NCI-H2196 treated with DMSO at 0.1 percent for 48 hours (cell line): Measurements from ENCODE around the gene CTSD.
"Not testable (repeated sequence)": the region's sequence is repeated elsewhere in the genome, so short reads cannot be mapped to it uniquely, and the experiment has no call there.

Experiments
- DNase-seq: peaks from one replicate; lab custom pipeline; 2025; ENCODE audit not compliant: unreplicated experiment; lab: John Stamatoyannopoulos, UW

Gene CTSD

DNA sequence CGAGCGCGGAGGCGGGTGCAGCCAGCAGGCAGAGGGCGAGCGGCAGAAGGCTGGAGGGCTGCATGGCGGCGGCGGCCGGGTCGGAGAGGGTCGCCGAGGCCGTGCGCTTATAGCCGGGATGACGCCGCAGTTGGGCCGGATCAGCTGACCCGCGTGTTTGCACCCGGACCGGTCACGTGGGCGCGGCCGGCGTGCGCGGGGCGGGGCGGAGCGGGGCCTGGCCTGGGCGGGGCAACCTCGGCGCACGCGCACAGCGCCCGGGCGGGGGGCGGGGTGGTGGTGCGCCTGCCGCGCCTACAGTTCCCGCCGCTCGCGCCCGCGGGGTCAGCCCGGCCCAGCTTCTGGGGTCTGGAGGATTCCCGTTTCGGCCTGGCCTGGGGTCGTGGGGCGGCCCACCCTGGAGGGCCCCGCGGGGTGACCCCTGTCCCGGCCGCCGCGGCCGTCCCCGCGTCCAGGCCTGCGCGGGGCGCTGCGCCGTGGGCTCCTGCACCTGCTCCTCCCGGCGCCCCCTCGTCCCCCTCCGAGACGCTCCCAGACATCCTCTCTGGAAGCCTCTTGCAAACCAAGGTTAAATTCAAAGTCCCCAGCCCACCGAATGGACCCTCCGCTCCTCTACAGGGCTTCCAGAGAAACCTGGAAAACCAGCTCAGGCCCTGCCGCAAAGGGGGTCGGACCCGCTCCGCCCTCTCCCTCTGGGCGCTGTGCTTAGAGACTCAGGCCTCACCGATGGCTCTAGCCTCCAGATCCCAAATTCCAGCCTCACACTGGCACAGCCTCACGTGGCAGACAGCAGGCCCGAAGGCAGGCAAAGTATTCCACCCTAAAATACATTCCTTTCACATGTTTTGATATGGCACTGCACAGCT, at the start of gene CTSD:
TSS of gene CTSD (minus strand) at position 132 of the 866 bp plus-strand sequence. CDS start at position 64, 68 bp downstream.
- DNase-seq, result peak; percentile 63

DNA sequence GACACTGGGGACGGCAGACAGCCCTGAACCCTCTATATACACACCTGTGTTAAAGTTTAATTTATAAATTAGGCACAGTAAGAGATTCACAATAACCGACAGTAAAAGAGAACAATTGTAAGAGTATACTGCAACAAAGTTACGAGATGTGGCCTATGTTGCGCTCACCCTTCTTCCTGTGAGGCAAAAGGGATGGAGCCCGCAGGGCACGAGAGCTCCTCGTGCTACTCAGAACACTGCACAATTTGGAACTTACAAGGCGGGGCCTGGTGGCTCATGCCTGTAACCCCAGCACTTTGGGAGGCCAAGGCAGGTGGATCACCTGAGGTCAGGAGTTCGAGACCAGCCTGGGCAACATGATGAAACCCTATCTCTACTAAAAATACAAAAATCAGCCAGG, 49.6 kb upstream of the CTSD start:
- not testable (repeated sequence) for DNase-seq

DNA sequence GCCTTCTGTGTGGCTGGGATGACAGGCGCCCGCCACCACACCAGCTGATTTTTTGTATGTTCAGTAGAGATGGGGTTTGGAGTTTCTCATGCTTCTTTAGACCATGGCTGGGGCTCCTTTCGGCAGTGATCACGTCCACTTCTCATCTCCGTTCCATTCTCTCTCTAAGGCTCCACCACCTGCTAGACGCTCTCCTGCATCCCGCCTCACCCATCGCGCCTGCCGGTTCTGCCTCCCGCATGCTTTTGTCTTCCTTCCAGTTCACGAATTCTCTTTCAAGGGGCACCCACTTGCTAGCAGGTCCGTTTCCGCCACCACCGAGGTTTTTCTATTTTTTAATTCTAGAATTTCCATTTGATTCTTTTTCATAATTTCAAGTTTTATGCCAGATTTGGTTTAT, 49.1 kb upstream of the CTSD start:
- no peak for DNase-seq

DNA sequence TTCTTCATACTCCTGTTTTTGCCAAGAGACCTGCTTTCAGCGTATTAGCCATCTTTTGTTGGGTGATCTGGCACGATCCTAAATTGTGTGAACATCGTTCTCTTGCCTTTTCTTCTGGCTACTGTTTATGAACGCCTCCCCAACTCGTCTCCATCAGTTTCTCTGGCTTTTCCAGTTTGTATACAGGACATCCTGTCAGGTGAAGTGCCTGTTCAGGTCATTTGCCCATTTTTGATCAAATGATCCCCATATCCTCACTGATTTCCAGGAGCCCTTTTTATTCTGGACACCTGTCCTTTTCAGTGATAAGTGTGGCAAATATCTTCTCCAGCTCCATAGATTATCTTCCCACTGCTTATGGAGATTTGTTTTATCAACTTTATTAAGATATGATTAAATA, 48.5 kb upstream of the CTSD start:
- DNase-seq, result no peak

DNA sequence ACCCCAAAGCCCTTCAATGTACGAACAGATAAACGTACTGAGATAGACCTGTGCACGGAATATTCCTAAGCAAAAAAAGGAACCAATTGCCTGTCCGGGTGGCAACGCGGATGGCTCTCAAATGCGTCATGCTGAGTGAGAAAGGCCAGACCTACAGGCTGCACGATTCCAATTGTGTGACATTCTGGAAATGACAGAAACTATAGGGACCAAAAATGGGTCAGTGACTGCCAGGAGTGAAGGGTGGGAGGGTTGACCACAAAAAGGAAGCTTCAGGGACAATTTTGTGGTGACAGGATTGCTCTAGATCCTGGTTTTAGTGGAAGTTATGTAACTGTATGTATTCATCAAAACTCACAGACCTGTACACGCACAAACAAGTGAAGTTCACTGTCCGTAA, 47.0 kb upstream of the CTSD start:
- DNase-seq, result no peak

DNA sequence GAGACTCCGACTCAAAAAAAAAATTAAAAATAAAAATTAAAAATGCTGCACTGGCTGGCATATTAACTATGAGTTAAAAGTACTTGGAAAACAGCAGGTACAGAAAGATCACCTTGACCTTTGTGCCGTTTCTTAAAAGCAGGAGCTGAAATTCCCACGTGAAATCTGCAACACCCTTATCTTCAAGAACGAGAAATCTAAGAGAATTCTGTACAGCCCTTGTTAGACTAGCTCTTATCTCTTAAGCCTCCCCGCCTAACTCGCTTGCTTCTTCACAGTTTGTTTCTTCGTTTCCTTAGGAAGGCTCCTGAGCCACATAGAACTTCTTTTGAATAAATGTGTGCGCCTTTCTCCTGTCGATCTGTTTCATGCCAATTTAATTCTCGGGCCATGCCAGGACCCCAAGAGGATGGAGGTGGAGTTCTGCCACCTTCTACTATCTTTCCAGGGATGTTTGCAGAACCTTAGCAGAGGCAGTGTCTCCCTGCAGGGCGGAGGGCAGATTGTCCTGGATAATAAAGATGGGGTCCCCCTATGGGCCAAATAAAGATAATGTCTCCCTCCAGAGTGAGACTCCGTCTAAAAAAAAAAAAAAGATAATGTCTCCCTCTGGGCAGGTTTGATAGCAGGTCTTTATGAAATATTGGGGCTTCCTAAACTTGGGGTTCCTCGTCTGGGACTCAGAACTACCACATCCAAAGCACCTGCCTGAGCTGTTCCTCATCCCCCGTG, 43.7 kb upstream of the CTSD start:
- DNase-seq, result no peak

DNA sequence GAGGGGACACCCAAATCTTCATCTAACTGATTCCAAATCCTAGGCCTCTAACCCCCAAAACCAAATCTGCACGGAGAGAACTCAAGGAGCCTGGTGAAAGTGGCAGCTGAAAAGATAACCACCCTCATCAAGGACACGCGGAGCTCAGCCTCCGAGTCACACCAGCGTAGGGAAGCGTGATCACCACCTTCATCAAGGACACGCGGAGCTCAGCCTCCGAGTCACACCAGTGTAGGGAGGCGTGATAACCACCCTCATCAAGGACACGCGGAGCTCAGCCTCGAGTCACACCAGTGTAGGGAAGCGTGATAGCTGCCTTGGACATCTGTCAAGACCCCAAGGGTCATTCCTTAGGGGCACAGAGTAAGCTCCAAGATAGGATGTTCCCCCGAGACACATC, 41.8 kb upstream of the CTSD start:
- no peak for DNase-seq

DNA sequence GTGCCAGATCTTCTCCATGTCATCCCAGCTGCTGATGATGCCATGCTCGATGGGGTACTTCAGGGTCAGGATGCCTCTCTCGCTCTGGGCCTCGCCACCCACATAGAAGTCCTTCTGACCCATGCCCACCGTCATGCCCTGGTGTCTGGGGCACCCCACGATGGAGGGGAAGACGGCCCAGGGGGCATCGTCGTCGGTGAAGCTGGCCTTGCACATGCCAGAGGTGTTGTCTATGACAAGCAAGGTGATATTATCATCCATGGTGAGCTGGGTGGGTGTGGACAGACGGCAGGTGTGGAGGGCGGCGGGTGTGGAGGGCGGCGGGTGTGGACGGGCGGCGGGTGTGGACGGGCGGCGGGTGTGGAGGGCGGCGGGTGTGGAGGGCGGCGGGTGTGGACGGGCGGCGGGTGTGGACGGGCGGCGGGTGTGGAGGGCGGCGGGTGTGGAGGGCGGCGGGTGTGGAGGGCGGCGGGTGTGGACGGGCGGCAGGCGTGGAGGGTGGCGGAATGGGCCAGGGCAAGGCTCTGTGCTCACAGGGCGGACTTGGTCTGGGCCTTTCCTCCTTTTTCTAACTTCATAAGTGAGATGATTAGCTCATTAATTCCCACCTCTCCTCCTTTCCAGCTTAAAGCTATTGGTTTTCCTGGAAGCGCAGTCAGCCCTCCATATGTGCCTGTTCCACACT, 40.2 kb upstream of the CTSD start:
- DNase-seq, result not testable (repeated sequence)

DNA sequence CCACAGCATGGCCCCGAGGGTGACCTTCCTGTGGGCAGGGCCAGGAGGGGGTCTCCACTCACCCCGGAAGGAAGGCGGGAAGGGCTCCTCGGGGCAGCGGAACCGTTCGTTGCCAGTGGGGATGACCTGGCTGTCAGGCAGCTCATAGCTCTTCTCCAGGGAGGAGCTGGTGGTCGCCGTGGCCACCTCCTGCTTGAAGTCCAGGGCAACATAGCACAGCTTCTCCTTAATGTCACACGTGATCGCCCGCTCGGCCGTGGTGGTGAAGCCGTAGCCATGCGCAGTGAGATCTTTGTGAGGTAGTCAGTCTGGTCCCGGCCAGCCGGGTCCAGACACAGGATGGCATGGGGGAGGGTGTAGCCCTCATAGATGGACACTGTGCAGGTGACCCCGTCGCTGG, 39.5 kb upstream of the CTSD start:
- DNase-seq, result no peak

DNA sequence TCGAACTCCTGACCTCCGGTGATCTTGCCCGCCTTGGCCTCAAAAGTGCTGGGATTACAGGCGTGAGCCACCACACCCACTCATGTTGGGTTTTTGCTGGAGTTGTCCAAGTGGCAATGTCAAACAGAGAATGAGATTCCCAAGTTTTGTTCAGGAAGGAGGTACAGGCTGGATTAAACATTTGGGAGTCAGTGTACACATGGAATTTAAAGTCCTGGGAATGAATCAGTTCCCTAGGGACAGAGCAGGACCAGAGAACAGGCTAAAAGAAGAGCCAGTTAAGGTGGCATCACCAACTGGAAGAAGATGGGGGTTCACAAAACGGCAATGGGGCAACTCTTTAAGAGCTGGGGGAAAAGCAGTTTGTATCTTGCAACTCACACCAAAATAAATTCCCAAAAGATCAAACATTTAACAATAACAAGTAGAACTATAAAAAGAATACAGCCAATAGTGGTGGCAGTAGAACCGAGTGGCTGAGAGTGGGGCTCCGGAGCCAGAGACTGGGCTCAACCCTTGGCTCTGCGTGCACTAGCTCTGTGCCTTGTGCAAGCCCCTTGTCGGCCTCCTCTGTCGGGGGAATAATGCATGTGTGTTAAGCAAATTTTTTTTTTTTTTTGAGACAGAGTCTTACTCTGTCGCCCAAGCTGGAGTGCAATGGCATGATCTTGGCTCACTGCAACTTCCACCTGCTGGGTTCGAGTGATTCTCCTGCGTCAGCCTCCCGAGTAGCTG, 33.8 kb upstream of the CTSD start:
- no peak for DNase-seq

DNA sequence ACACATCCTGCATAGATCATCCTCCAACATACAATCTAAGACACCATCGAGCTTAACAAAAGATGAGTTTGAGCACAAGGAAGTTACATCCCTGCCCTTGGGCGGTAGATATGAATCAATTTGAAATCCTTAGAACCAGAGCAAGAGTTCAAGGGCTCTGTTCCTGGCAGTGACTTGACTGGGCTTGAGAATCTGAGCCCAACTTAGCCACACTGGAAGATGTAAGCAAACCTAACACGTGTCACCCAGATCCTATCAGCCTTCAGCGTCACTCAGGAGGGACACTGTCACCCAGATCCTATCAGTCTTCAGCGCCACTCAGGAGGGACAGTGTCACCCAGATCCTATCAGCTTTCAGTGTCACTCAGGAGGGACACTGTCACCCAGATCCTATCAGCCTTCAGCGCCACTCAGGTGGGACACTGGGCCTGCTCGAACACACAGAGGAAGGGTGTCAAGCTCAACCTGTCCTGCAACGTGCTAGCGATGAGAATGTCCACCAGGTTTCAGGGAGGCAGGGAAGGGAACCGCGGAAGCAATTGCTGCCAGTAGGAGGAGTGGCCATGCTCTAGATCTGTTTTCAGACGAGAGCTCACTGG, 32.8 kb upstream of the CTSD start:
- no peak for DNase-seq

DNA sequence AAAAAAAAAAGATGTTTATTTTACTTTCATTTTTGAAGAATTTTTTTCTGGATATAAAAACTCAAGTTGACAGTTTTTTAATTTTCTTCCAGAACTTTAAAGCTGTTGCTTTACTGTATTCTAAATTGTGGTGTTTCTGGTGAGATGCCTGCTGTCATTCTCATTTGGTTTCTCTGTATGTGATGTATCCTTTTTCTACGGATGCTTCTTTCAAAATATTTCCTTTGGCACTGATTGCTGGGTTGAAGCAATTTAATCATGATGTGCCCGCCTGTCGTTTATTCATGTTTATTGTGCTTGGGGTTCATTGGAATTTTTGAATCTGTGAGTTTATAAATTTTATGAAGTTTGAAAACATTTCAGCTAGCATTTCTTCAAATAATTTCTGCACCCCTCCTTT, 29.4 kb upstream of the CTSD start:
- no peak for DNase-seq

DNA sequence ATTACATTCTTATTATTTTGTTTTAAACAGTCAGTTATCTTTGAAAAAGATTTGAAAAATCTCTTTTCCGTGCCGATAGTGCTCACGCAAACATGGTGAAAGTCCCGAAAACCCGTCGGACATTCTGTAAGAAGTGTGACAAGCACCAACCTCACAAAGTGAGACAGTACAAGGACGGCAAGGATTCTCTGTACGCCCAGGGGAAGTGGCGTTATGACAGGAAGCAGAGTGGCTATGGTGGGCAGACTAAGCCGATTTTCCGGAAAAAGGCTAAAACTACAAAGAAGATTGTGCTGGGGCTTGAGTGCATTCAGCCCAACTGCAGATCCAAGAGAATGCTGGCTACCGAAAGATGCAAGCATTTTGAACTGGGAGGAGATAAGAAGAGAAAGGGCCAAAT, 28.7 kb upstream of the CTSD start:
- DNase-seq, result no peak

DNA sequence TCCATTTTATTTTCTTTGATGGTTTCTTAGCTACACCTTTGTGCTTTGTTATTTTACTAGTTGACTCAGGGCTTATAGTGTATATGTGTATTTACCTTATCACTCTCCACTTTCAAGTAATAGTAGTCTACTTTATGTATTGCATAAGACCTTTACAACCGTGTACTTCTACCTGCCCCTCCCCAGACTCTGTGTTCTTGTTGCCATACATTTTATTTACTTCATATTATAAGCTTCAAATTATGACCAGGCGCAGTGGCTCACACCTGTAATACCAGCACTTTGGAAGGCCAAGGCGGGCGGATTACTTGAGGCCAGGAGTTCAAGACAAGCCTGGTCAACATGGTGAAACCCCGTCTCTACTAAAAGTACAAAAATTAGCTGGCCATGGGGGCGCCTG, 28.2 kb upstream of the CTSD start:
- no peak for DNase-seq

DNA sequence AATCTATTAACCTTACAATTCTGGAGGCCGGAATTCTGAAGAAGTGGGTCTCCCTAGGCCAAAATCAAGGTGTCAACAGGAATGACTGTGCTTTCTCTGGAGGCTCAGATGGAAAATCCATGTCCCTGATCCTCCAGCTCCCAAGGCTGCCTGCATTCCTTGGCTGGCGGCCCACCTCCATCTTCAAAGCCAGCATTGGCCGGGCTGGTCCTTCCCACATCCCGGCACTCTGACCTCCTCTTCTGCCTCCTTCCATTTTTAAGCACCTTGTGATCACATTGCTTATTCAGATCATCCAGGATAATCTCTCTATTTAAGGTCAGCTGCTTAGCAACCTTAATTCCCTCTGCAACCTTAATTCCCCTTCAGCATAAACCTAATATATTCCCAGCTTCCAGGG, 22.7 kb upstream of the CTSD start:
- no peak for DNase-seq

DNA sequence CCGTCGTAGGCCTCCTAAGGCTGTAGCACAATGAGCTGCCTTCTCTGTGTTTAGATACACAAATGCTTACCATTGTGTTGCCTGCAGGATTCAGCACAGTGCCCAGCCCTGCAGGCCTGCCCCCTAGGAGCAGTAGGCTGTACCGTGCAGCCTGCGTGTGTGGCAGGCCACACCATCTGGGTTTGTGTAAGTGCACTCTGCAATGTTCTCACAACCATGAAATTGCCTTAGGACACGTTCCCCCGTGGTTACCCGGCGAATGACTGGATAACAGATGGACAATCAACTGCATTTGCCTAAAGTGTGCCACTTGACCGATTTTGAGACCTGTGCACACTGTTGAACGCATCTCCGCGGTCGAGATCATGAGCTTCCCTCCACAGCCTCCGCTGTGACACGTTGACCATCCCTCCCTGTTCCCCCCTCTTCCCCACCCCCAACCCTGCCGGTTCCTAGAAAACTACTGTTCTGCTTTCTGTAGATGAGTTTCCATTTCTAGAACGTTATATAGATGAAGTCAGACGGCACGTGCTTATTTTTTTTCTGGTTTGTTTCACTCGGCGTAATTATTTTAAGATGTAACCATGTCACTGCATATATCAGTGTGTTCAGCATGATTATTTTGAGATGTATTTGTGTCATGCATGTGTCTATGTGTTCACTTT, 22.2 kb upstream of the CTSD start:
- DNase-seq, result no peak

DNA sequence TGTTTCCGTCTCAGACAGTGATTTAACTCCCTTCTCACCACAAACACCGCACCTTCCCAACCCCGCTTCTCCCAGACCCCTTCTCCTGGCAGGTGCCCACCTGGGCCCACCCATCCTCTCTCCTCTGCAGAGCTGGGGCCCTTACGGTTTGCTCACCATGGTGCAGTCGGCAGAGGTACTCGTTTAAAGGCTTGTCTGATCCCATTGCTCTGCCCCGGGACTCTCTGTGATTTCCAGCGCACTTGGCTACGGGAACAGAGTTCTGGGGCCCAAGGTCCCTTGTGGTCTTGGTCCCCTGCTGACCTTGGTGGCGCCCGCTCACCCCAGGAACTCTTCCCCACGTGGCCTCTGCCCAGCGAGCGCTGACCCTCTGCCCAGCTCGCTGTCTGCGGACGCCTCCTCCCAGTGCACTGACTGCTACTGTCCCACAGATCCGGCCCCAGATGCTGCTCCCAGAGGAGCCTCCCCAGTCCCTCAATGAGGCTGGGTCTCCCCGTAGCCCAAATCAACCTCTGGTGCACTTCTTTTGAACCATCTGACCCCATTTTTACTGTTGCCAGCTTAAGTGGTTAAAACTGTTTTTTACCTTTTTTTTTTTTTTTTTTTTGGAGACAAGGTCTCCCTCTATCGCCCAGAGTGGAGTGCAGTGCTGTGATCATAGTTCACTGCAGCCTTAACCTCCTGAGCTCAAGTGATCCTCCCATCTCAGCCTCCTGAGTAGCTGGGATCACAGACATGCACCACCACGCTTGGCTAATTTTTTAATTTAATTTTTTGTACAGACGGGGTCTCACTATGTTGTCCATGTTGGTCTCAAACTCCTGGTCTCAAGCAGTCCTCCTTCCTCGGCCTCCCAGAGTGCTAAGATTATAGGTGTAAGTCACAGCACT, 21.3 kb upstream of the CTSD start:
- DNase-seq, result no peak

DNA sequence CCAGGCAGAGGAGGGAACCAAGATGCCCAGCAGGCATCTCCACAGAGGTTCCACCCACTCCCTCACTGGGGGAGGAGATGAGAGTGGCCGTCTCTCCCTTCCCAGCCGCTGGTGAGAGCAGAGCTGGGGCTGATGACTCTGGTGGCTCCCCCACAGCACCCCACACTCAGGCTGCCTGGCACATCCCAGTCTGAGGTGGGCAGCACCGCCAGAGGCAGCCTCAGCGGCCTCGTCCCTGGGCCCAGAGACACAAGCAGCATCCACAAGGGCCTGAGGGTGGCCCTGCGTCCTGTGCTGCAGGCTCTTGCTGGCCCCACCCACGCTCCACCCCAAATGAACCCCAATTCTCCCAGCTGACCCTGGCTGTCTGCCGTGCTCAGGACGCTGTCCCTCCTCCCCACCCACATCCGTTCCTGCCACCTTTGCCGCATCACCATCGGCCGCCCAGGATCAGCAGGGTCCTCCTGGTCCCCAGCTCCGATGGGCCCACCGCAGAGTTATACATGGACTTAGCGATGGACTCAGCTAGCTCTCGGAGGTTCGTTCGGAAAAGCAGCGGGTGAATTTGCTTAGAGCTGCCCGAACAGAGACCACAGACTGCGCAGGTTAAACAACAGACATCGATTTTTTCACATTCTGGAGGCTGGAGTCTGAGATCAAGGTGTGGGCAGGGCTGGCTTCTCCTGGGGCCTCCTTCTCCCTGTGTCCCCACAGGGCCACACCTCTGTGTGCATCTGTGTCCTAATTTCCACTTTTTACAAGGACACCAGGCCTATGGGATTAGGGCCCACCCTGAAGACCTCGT, 20.2 kb upstream of the CTSD start:
- no peak for DNase-seq
